ENCODE data around the gene STAMBPL1.

STAMBPL1 gene

GRCh38 chr10:88901984-88902789 lies 22.1 kb downstream of the STAMBPL1 start:
- TF ChIP-seq EZH2phosphoT487 (IDR thresholded peaks at IDR 0.05; ENCODE audit: low read depth), result no peak
- TF ChIP-seq CTCF (IDR thresholded peaks at IDR 0.05; ENCODE audit: low read depth, low read length), result no peak
- H3K9ac ChIP-seq (ENCODE audit: low read length), result peak overlapping the region; percentile 71; the same call in 1 of the 2 replicates
- H2AFZ ChIP-seq (ENCODE audit: low read depth, low read length), result no peak overlapping the region
- H3K4me1 ChIP-seq (ENCODE audit: low read length), result peaks cover 62% of the 10 kb centered on the region
- peak overlapping the region; percentile 68 for H3K4me2 ChIP-seq (ENCODE audit: low read length)
- peaks cover 24% of the 10 kb centered on the region for H3K36me3 ChIP-seq (replicated peaks; ENCODE audit: low read depth, low read length)
- H3K79me2 ChIP-seq (ENCODE audit: low read length), result peaks cover 20% of the 10 kb centered on the region
- H3K4me3 ChIP-seq (ENCODE audit: low read length), result peak overlapping the region; percentile 24
- peak overlapping the region; percentile 97 for H3K27ac ChIP-seq (ENCODE audit: low read length)
- no peaks in the 10 kb centered on the region for H3K27me3 ChIP-seq (ENCODE audit: low read depth, low read length)
- H3K9me3 ChIP-seq (ENCODE audit: insufficient read depth, low read length), result no peaks in the 10 kb centered on the region
- no peaks in the 10 kb centered on the region for H4K20me1 ChIP-seq (ENCODE audit: insufficient read depth, low read length)

- H3K36me3 ChIP-seq (replicated peaks; ENCODE audit: low read depth, low read length), result peaks cover 24% of the 10 kb centered on the region
- TF ChIP-seq CTCF (IDR thresholded peaks at IDR 0.05; ENCODE audit: low read depth, low read length), result no peak
- TF ChIP-seq EZH2phosphoT487 (IDR thresholded peaks at IDR 0.05; ENCODE audit: low read depth), result no peak
Measured at GRCh38 chr10:88903715-88904114, 23.7 kb downstream of the STAMBPL1 start.

GRCh38 chr10:88906921-88907320 lies 26.9 kb downstream of the STAMBPL1 start:
- no peaks in the 10 kb centered on the region for H4K20me1 ChIP-seq (ENCODE audit: insufficient read depth, low read length)
- H3K4me2 ChIP-seq (ENCODE audit: low read length), result no peak overlapping the region
- H3K27ac ChIP-seq (ENCODE audit: low read length), result no peak overlapping the region
- peaks cover 24% of the 10 kb centered on the region for H3K36me3 ChIP-seq (replicated peaks; ENCODE audit: low read depth, low read length)
- H3K4me3 ChIP-seq (ENCODE audit: low read length), result no peak overlapping the region
- H3K79me2 ChIP-seq (ENCODE audit: low read length), result no peaks in the 10 kb centered on the region
- H2AFZ ChIP-seq (ENCODE audit: low read depth, low read length), result no peak overlapping the region
- H3K4me1 ChIP-seq (ENCODE audit: low read length), result peaks cover 17% of the 10 kb centered on the region
- H3K9ac ChIP-seq (ENCODE audit: low read length), result no peak overlapping the region
- no peaks in the 10 kb centered on the region for H3K9me3 ChIP-seq (ENCODE audit: insufficient read depth, low read length)
- TF ChIP-seq EZH2phosphoT487 (IDR thresholded peaks at IDR 0.05; ENCODE audit: low read depth) (no peak), CTCF (IDR thresholded peaks at IDR 0.05; ENCODE audit: low read depth, low read length) (no peak)
- H3K27me3 ChIP-seq (ENCODE audit: low read depth, low read length), result no peaks in the 10 kb centered on the region

More at GRCh38 chr10:88903715-88904114, 23.7 kb downstream of the STAMBPL1 start:
- Histone ChIP-seq H3K79me2 (ENCODE audit: low read length) (peaks cover 15% of the 10 kb centered on the region), H2AFZ (ENCODE audit: low read depth, low read length) (no peak overlapping the region), H3K27me3 (ENCODE audit: low read depth, low read length) (no peaks in the 10 kb centered on the region), H3K9me3 (ENCODE audit: insufficient read depth, low read length) (no peaks in the 10 kb centered on the region), H3K4me3 (ENCODE audit: low read length) (no peak overlapping the region), H3K4me2 (ENCODE audit: low read length) (no peak overlapping the region), H3K27ac (ENCODE audit: low read length) (no peak overlapping the region), H3K4me1 (ENCODE audit: low read length) (peaks cover 47% of the 10 kb centered on the region), H4K20me1 (ENCODE audit: insufficient read depth, low read length) (no peaks in the 10 kb centered on the region), H3K9ac (ENCODE audit: low read length) (no peak overlapping the region)

GRCh38 chr10:88908194-88908593 lies 28.1 kb downstream of the STAMBPL1 start:
- Histone ChIP-seq H3K4me3 (ENCODE audit: low read length) (no peak overlapping the region), H3K36me3 (replicated peaks; ENCODE audit: low read depth, low read length) (peaks cover 16% of the 10 kb centered on the region)
- TF ChIP-seq CTCF (IDR thresholded peaks at IDR 0.05; ENCODE audit: low read depth, low read length), result no peak
- no peak for TF ChIP-seq EZH2phosphoT487 (IDR thresholded peaks at IDR 0.05; ENCODE audit: low read depth)

More at GRCh38 chr10:88908194-88908593, 28.1 kb downstream of the STAMBPL1 start:
- H4K20me1 ChIP-seq (ENCODE audit: insufficient read depth, low read length), result no peaks in the 10 kb centered on the region
- H3K9ac ChIP-seq (ENCODE audit: low read length), result no peak overlapping the region
- H3K4me1 ChIP-seq (ENCODE audit: low read length), result peaks cover 4% of the 10 kb centered on the region
- no peaks in the 10 kb centered on the region for H3K27me3 ChIP-seq (ENCODE audit: low read depth, low read length)
- H3K9me3 ChIP-seq (ENCODE audit: insufficient read depth, low read length), result no peaks in the 10 kb centered on the region
- no peak overlapping the region for H2AFZ ChIP-seq (ENCODE audit: low read depth, low read length)
- H3K79me2 ChIP-seq (ENCODE audit: low read length), result no peaks in the 10 kb centered on the region
- no peak overlapping the region for H3K4me2 ChIP-seq (ENCODE audit: low read length)
- H3K27ac ChIP-seq (ENCODE audit: low read length), result no peak overlapping the region

Data from OCI-LY3 (cell line).